Testis (tissue), 3 donors: ENCODE results near the gene SMG6. TPM values are rescaled to one million over a fixed set of nuclear protein-coding genes. Genes with fewer than 3 reads are reported as not detected.

Experiments used
- DNase-seq: peaks from one replicate; pipeline ENCODE4 v3.0.0-alpha.2; 2019
- H3K27ac ChIP-seq, 2 donors: fragments of 200-600 bp; sonication (generic); one replicate each; pipeline ENCODE4 v1.5.1; 2019
- H3K27me3 ChIP-seq: fragments of 200-600 bp; sonication (generic); one replicate; pipeline ENCODE4 v1.5.1; 2019
- H3K36me3 ChIP-seq: fragments of 200-600 bp; sonication (generic); one replicate; pipeline ENCODE4 v1.5.1; 2017; ENCODE audit warnings: low read depth; ENCODE audit errors: missing control alignments
- H3K4me1 ChIP-seq: fragments of 200-600 bp; sonication (generic); one replicate; pipeline ENCODE4 v1.5.1; 2019
- H3K4me3 ChIP-seq, 2 donors: fragments of 200-600 bp; sonication (generic); one replicate each; pipeline ENCODE4 v1.5.1; 2017 to 2019
- H3K9me3 ChIP-seq: fragments of 200-600 bp; sonication (generic); one replicate; pipeline ENCODE4 v1.5.1; 2017
- POLR2A ChIP-seq: fragments of 450-650 bp; IDR thresholded peaks from one replicate; pipeline ENCODE4 v1.6.1; 2017; ENCODE audit warnings: antibody characterized with exemption, mild to moderate bottlenecking, moderate library complexity
- WGBS, 2 donors: methylation state at CpG; one replicate each; pipeline ENCODE4 v1.1.5; 2018; 5-methylcytosine and 5-hydroxymethylcytosine counted together
- intact Hi-C: fragments of 100-400 bp; cut with DNase I; formaldehyde crosslinking; loops from one replicate; pipeline ENCODE4 v1.15.1; 2023; ENCODE audit warnings: low total_unique reads
- polyA plus RNA-seq: library from polyadenylated mRNA; stranded (reverse); fragments of 350-450 nt; fragmentation: Illumina TruSeq; extraction: RNeasy Lipid Tissue Mini Kit (QIAGEN cat#74804); gene quantifications from one replicate; pipeline ENCODE4 v1.2.3, GENCODE V29; 2014; ENCODE audit warnings: low read depth, low replicate concordance; ENCODE audit not compliant: insufficient read depth
- total RNA-seq, 2 donors: library from RNA; depleted of rRNA; stranded (reverse); fragments of >200 nt; gene quantifications; one replicate each; pipeline ENCODE4 v1.2.3, GENCODE V29; 2016
- TF ChIP-seq, protein P1 (sequence below), 3 experiments: fragments of 450-650 bp in 2 of 3; fragments of 200-600 bp in 1 of 3; sonication (generic) in 1 of 3; IDR thresholded peaks; one replicate each; pipeline ENCODE4 v1.5.1; 2016 to 2019; ENCODE audit warnings: antibody characterized with exemption in 3 of 3, mild to moderate bottlenecking in 2 of 3, moderate library complexity in 1 of 3

SMG6 gene
- total and polyA plus RNA-seq, 3 donors from 2014 or later: 68.7 to 86.5 (median 80.6) TPM

DNA sequence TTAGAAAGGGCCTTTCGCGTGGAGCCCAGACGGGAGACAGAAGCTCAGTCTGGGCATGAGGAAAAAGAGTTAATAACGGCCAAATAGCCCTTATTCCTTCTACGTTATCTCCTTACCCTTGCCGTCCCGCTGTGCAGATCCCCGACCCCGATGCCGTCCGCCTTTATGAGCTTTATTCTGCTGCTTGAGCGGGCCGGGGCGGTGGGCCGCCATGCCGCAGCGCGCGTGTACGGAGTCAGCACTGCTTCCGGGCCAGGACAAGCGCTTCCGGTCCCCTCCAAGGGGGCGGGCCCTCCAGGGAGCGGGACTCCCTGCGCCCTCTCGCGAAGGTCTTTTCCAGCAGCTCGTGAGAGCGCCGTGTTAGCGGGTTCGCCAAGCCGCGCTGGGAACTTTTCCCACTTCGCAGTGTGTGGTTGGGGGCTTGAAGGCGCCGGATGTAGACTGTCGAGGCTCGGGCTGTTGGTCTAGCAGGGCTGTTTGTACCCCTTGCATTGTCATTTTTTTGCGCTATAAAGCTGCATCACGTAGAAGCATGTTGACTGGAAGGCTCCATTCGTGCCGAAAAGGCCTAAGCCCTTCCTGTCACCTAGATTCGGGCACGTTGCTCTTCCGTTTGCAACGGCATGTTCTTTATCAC is 32.7 kb upstream of the SMG6 start, which contains the start of gene TSR1:
TSR1 (minus strand) TSS at position 243 of the 637 bp plus-strand sequence; CDS start at position 213, 30 bp downstream.
- no peaks in the 10 kb centered on the region for H3K27me3 ChIP-seq
- intact Hi-C loops: no loop called here
- H3K36me3 ChIP-seq: no peaks in the 10 kb centered on the region
- DNase-seq: peak; percentile 95
- peak within 1 kb of the TSS; percentile 79 to 84 for H3K27ac ChIP-seq
- no peaks in the 10 kb centered on the region for H3K9me3 ChIP-seq
- H3K4me3 ChIP-seq: peak within 1 kb of the TSS; percentile 83 to 85
- H3K4me1 ChIP-seq: peaks cover 11% of the 10 kb centered on the region
- WGBS, 2 donors: 0 to 1% methylated on average over 26 to 48 of the region's 48 CpGs
- TF ChIP-seq, protein P1, sequence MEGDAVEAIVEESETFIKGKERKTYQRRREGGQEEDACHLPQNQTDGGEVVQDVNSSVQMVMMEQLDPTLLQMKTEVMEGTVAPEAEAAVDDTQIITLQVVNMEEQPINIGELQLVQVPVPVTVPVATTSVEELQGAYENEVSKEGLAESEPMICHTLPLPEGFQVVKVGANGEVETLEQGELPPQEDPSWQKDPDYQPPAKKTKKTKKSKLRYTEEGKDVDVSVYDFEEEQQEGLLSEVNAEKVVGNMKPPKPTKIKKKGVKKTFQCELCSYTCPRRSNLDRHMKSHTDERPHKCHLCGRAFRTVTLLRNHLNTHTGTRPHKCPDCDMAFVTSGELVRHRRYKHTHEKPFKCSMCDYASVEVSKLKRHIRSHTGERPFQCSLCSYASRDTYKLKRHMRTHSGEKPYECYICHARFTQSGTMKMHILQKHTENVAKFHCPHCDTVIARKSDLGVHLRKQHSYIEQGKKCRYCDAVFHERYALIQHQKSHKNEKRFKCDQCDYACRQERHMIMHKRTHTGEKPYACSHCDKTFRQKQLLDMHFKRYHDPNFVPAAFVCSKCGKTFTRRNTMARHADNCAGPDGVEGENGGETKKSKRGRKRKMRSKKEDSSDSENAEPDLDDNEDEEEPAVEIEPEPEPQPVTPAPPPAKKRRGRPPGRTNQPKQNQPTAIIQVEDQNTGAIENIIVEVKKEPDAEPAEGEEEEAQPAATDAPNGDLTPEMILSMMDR (IDR thresholded peaks at IDR 0.05): no peak
- peak; percentile 32 for TF ChIP-seq POLR2A

DNA sequence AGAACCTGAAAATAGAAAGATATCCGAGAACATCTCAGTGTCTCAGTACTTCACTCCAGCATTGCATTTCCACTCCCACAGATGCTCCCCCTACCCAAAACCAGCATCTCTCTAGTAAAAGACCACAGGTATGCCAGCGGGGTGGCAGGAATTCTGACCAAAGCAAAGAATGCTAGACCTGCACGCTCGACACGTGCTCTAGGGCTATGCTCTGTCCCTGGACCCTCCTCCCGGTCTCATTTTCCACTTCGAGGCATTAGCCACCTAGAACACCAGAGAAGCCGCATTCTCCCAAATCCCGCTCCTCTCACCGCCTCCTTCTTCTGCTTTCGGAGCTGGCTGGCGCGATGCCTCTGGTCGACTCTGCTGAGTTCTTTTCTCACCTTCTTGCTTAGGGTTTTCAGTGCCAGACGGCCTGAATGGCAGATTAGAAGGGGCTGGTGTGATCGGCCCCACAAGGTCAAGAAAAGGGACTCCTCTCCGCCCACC is 32.2 kb upstream of the SMG6 start:
- DNase-seq: peak; percentile 21
- no peaks in the 10 kb centered on the region for H3K27me3 ChIP-seq
- intact Hi-C loops: no loop called here
- peaks cover 11% of the 10 kb centered on the region for H3K4me1 ChIP-seq
- TF ChIP-seq, protein P1 (IDR thresholded peaks at IDR 0.05): no peak
- no peak for TF ChIP-seq POLR2A
- H3K27ac ChIP-seq: peak overlapping the region in 1 of 2 donors; percentile 79
- H3K4me3 ChIP-seq: peak overlapping the region; percentile 83 to 85
- WGBS, 2 donors: 1 to 2% methylated on average over 17 of the region's 17 CpGs
- H3K36me3 ChIP-seq: no peaks in the 10 kb centered on the region
- H3K9me3 ChIP-seq: no peaks in the 10 kb centered on the region

DNA sequence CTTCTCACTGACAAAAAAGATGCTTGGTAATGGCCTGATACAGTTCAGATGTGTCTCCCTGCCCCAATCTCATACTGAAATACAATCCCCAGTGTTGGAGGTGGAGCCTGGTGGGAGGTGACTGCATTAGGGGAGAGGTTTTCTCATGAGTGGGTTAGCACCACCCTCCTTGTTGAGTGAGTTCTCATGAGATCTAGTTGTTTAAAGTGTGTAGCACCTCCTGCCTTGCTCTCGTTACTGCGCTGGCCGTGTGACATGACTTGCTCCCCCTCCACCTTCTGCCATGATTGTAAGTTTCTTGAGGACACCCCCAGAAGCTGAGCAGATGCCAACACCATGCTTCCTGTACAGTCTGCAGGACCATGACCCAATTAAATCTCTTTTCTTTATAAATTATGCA is 27.7 kb upstream of the SMG6 start:
- TF ChIP-seq POLR2A: no peak
- TF ChIP-seq, protein P1 (IDR thresholded peaks at IDR 0.05): no peak
- no peaks in the 10 kb centered on the region for H3K36me3 ChIP-seq

DNA sequence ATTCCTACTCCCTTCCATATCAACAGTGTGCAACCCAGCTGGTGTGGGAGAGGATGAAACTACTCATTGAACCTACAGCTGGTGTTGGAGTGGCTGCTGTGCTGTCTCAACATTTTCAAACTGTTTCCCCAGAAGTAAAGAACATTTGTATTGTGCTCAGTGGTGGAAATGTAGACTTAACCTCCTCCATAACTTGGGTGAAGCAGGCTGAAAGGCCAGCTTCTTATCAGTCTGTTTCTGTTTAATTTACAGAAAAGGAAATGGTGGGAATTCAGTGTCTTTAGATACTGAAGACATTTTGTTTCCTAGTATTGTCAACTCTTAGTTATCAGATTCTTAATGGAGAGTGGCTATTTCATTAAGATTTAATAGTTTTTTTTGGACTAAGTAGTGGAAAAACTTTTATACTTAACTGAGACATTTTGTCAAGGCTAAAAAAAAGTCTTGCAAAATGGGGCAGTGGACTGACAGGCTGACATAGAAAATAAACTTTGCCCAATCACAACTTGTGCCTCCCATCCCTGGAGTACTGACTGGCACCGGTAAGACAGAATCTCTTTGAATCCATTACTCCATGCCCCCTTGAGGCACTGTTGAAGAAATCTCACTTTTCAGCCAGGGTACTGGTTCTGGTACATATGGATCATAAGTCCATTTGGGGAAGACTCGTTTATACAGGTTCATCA is 20.2 kb upstream of the SMG6 start:
- Histone ChIP-seq H3K9me3 (no peaks in the 10 kb centered on the region), H3K4me1 (no peaks in the 10 kb centered on the region), H3K27me3 (no peaks in the 10 kb centered on the region), H3K27ac (no peak overlapping the region), H3K4me3 (no peak overlapping the region), H3K36me3 (no peaks in the 10 kb centered on the region)
- TF ChIP-seq, protein P1 (IDR thresholded peaks at IDR 0.05): no peak
- TF ChIP-seq POLR2A: no peak
- WGBS, 2 donors: 78 to 96% methylated on average over 2 of the region's 2 CpGs
- intact Hi-C loops: no loop called here
- DNase-seq: no peak

More for the DNA sequence above, 27.7 kb upstream of the SMG6 start:
- Histone ChIP-seq H3K9me3 (no peaks in the 10 kb centered on the region), H3K4me1 (peaks cover 7% of the 10 kb centered on the region), H3K27me3 (no peaks in the 10 kb centered on the region), H3K4me3 (no peak overlapping the region), H3K27ac (no peak overlapping the region)
- intact Hi-C loops: no loop called here
- WGBS, 2 donors: 70 to 91% methylated on average over 3 of the region's 3 CpGs
- DNase-seq: no peak
